Stimulated activated CD8-positive, alpha-beta memory T cell treated with anti-CD3 and anti-CD28 coated beads, Interleukin-7, amount 100 ng/mL, for 1 hour (primary cell): Measurements from ENCODE around the gene E2F6.
A peak's percentile ranks its signal among the peaks of the same experiment; 100 is the strongest.

Experiments
- DNase-seq, 2 donors: peaks; one replicate each; pipeline ENCODE4 v3.0.0-alpha.2; 2020; ENCODE audit warnings: low read depth in 2 of 2

The E2F6 gene

DNA sequence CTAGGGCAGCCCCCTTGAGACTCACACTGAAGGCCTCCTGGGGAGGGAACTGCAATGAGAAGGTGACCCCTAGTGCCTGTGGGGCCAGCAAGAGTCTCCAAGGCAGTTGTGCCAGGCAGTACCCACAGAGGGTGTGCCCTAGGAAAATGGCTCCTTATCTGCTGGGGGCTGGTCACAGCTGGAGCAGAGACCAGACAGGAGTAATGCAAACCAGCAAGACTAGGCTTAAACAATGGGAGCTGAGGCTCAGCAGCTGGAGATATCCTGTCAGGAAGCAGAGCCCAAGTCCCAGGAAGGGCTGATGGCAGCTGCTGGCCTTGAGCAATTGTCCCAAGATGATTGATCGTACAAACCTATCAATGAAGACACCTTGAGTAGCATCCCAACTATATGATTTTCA lies 26.8 kb upstream of the E2F6 start:
- DNase-seq, result no peak

DNA sequence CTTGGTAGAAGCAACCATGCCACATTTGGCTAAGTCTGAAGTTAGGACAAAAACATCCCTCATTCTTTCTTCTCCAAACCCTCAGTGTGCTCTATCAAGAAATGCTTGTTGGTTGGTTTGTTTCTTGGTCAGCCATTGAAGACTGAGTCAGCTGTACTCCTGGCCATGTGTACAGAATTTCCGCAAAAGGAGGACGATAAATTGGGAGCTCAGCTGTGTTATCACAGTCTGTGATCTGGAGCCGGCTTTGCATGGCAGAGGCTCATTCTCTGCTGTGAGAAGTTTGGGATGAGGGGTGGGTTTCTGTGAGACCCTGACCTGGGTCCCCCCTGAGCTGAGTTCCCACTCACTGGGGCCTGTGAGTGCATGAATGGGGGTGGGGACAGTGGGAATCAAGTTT lies 26.3 kb upstream of the E2F6 start:
- no peak for DNase-seq

DNA sequence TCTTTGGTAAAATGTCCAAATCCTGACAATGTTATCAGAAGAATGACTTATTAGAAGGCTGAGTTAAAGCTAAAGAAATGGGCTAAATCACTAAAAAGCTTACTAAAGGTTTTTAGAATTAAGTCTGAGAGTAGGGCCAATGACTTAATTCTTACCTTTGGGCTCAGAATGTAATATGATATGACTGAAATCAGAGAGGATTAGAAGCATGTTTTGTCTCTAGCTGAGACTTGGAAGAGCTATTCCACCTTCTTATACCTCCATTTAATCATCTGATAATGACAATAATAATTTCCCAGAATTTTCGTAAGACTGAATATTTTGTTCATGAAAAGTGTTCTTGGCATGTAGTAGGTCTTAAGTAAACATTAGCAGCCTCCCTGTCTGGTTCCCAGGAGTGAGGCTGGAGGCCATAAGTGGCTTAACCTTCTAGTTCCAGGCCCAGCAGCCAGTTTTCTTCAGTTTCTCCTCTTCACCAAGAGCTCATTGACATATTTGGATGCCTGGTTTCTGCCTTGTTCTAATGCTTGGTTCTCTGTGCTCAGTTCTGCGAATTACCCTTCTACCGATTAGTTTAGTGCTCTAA lies 25.5 kb upstream of the E2F6 start:
- DNase-seq, result no peak

DNA sequence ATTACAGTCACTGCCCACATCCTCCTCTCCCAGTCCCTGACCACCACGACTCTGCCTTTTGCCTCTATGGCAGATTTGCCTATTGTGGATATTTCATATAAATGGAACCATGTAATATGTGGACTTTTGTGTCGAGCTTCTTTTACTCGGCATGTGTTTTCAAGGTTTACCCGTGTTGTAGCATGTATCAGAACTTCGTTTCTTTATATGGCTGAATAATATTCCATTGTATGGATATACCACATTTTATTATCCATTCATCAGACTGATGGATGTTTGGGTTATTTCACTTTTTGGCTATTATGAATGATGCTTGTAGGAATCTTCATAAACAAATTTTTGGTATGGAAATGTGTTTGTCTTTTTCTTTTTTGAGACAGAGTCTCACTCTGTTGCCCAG lies 24.2 kb upstream of the E2F6 start:
- no peak for DNase-seq

DNA sequence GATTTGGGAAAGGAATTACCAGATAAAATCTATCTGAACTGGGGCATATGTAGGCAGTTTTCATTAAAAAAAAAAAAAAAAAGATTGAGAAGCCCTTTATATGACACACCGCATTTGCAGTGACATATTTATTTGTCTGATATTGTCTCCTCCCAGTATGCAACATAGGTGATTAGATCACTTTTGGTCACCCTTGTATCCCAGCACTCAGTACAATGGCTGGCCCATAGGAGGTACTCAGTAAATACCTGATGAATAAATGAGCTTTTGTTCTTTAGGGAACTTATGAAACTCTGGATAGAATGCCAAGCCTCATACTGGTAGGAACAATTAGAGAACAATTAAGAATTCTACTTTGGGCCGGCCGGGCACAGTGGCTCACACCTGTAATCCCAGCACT lies 22.8 kb upstream of the E2F6 start:
- no peak for DNase-seq

DNA sequence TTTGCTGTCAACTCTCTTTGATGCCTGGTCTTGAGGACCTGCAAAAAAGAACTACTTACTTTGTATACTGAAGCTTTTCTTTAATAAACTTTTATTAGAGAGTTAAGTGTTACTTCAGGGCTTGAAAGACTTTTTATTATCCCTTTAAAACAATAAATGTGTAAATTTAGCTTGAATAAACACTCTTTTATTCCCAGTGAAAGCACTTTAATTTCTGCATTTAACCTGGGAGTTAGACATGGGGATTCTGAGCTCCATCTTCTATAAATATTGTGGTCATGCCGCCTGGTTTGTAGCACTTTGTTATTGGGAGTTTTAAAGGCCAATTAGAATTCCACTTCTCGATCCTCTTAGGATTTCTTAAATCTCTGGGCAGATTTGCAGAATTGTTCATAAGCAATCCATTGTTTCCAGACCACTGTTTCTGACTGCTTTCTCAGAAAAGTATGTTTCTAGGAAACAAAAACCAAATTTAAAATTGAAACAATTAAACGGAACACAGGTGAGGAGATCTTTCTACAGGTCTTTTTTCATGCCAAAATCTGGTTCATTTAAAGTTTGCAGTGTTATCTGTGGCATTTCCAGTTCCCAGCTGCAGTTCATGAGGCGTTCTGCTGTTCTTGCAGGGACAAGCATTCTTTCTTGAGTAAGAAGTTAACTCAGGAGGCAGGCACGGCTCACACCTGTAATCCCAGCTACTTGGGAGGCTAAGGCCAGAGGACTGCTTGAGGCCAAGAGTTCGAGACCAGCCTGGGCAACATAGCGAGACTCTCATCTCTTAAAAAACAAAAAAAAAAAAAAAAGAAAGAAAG lies 18.1 kb upstream of the E2F6 start:
- DNase-seq, result no peak

DNA sequence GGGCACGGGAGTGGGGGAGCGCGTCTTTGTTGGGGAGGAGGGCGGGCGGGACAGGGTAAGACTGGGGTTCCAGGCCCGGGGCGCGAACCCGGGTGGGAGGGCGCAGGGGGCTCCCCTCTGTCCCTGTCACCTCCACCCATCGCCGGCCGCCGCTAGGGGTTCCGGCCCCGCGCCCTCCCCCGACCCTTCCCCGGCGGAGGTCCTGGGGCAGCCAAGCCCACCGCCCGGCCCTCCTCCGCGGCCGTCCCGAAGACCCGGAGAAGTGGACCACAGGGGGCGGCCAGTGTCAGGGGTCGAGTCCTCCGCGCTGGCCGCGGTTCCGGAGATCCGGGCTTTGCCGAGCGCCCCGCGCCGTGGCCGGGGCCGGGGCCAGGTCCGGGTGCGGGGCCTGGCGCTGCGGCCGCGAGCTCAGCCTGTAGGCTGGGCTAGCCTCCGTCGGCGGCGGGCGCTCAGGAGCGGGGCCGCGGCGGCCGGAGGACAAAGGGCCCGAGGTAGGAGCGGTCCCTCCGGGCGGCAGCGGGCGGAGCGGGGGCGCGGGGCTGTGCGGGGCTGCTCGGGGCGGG lies 16.6 kb upstream of the E2F6 start:
- DNase-seq, result no peak

DNA sequence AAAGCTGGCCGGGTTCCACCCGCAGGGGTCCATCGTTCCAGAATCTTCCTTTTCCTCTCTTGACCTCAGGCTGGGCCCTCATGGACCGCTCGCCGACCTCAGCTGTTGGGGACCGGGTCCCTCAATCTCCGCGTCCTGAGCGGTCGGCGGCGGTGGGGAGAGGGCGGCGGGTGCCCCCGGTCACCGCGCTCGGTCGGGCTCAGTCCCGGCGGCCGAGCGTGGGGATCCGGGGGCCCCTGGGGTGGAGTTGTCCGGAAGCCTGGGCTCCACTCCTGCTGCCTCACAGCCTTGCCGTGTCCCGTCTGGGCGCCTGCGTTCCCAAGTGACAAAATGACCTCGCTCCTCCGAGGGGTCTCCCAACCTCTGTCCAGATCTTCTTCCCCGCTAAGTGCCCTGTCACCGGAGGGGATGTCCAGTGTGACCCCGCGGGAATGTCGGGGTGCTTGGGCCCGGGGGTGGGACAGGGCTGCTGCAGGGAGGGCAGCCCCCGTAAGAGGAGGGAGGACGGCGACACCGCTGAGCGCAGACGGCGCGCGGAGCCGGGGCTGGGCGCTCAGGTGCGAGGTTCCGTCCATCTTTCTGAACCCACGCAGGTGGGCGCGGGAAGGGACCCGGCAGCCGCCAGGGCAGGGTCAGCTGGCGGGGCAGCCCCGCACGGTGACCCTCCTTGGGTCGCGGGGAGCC lies 16.0 kb upstream of the E2F6 start:
- no peak for DNase-seq

DNA sequence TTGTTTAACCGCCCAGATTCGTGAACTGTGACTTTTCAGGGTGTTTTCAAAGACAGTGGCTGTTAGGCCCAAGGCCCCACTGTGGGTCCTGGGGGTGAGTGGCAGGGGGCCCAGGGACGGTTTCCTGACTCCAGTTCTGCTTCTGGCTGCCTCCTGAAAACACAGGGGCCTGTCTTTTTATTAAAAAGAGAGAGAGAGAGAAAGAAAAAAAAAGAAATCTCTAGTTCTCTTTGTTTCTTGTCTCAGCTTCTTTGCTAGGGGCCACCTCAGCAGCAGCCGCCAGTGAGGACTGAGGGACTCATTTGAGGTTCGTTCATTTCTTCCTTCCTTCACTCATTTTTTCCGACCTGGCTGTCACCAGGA lies 15.4 kb upstream of the E2F6 start:
- no peak for DNase-seq

DNA sequence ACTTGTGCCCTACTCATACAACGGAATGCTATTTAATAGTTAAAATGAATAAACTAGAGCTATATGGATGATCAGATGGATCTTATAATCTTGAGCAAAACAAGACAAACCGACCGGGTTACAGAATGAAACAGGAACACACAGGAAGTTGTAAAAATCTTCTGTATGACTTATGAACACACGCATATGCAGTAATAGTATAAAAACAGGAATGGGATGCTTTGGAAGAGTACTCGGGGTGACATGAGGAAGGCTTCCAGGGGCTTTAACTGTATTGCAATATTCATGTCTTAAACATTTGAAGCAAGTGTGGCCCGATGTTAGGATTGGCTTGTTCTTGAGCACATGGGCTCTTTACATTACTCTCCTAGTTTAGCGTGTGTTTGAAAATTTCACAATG lies 14.9 kb upstream of the E2F6 start:
- no peak for DNase-seq

DNA sequence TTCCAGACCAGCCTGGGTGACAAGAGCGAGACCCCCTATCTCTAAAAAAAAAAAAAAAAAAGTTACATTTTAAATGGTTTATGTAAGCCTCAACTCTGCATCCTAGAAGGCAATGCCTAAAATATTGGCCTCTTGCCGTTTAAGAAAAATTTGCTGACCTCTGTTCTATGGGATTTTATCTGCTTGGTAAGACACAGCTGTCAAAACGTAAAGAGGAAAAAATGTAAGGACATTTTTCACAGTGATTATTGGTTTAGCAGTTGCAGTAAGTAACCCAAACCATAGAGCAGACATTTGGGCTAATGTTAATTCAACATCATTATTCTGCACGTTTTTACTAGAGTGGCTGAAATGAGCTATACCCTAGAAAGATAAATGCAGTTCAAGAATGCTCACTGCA lies 14.4 kb upstream of the E2F6 start:
- DNase-seq, result no peak

DNA sequence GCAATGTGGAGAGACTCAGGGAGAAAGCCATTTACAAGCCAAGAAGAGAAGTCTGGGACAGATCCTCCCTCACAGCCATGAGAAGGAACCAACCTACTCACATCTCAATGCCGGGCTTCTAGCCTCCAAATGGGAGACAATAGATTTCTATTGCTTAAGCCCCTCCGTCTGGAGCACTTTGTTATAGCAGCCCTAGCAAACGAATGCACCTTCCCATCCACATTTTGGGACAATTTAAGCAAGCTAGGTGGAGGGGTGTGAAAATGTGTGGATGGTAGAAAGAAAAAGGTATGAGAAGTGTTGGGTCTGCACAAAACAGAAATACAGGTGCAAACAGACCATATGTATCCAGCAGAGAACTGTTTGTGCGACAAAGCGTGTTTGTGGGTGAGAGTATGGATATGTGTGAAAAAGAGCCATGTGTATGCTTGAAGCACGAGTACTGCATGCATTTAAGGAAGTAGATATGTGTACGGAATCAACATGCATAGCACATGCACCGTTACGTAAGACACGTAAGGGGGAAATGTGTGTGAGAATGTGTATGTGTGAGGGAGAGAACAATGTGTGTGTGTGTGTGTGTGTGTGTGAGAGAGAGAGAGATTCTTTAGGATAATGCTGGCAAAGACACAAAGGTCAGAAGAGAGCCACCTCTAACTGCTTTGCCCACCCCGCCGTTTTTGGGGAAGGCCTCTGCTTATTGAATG lies 13.1 kb upstream of the E2F6 start:
- no peak for DNase-seq

DNA sequence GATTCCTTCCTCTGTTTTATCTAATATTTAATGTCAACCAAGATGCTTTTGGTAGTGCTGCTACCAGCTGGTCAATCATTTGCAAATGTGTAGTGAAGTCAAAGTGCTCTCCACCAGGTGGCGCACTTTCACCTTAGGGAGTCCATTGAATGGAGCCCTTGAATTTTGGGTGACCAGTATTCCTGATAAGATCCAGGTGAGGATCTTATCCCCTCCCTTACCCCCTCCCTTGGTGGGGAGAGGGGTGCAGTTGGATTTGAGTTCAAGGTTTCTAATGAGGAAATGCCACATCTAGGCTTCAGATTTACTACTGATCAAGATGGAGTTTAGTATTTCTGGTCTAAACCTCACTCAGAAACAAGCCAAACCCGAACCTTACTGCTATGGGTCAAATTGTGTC lies 12.0 kb upstream of the E2F6 start:
- DNase-seq, result peak; percentile 50 to 77

DNA sequence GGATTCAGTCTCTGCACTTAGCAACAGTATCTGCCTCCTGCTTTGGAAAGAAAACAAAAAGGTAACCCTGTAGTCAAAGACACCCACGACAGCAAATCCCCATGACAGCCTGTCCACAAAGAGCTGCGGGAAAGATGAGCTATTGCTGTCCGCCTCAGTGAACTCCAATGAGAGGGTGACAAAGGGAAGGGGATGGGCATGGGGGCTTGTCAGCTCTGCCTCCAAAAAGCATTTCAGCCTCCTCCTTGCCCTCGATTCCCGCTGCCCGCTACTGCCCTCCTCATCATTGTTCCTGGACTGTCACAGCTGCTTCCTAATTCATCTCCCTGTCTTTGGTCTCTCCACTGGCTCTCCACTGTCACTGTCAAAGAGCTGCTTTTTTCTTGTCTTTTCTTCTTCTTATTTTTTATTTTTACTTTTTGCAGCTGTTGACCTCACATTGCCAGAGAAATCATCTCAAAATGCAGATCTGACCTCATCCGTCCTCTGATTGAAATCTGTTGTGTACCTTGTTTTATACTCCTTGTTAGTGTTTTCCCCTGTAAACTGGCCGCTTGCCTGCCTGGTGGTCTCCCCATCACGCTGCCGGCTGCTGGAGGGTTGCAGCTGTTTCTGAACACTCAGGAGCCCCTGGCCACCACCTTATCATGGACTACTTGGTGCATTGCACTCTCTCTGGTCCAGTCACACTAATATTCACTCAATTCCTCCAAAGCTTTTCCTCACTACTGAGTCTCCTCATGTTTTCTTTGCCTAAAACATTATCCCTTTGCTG lies 7.9 kb upstream of the E2F6 start:
- DNase-seq, result no peak

DNA sequence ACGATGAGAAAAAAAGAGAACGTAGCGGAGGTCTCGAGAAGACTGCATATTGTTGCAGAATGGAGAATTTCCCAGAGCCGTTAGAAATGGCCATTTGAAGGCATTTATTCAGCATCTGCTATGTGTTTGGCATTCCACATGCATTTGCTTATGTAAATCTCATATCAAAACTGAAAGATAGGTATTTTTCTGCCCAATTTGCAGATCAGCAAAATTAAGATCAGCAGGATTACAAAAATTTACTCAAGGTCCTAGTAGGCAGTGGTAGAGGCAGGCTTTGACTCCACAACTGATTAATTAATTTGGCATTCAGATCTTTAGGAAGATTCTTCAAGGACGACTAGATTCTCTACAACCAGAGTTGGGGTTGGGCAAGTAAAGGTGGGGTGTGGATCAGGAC lies 1.8 kb upstream of the E2F6 start:
- no peak for DNase-seq

DNA sequence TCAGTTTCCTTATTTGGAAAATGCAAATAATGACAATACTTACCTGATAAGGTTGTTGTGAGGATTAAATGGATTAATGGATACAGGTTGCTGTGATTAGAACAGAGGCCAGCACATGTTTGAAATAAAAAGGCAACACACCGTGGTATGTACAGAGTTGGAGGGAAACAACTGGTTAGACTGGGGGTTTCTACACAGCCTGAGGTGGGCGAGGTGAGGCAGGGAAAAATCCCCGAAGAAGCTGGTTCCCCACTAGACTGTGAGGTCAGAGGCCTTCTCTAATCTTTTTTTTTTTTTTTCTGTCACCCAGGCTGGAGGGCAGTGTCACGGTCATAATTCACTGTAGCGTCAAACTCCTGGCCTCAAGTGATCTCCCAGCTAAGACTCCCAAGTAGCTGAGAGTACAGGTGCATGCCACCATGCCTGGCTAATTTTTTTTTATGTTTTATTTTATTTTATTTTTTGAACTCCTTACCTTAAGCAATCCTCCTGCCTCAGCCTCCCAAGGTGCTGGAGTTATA lies 1.2 kb upstream of the E2F6 start:
- DNase-seq, result no peak

DNA sequence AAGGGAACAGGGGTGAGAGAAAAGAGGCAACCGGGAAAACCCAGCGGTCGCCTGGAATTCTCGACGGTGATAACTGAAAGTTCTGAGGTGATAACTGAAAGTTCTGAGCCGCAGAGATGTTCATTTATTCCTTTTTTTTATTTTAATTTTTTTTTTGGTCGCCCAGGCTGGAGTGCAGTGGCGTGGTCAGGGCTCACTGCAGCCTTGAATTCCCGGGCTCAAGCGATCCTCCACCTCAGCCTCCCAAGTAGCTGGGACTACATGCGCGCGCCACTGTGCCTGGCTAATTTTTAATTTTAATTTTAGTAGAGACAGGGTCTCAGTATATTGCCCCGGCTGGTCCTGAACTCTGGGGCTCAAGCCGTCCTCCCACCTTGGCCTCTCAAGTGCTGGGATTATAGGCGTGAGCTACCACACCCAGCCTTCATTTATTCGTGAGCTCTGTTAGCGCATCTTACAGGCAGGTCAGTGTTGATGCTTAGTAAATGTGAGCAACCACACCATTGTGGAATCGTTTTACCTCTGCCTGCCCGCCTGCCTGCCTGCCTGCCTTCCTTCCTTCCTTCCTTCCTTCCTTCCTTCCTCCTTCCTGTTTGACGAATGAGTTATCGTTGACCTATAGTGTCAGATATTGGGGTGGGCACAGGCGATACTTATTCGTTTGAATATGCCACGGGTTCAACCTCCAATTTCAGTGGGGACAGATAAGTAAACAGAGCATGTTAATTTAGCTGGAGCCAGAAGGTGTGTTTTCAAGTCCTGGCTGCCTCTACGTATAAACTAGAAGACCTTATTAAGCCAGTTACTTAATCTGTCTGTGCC lies 557 bp upstream of the E2F6 start:
- no peak for DNase-seq

DNA sequence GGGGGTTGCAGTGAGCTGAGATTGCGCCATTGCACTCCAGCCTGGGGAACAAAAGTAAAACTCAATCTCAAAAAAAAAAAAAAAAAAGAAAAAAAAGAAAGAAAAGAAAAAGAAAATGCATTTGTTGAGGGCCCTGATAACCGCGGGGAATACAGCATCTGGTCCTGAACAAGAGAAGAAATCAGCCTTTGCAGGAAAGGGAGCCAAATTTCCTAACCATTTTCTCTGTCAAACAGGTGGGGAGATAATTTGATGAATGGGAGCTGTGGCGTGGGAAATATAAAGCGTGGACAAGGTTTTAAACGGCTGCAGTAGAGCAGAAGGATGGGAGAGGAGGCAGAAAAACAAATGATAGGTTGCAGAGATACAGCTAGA lies 864 bp downstream of the E2F6 start:
- no peak for DNase-seq

DNA sequence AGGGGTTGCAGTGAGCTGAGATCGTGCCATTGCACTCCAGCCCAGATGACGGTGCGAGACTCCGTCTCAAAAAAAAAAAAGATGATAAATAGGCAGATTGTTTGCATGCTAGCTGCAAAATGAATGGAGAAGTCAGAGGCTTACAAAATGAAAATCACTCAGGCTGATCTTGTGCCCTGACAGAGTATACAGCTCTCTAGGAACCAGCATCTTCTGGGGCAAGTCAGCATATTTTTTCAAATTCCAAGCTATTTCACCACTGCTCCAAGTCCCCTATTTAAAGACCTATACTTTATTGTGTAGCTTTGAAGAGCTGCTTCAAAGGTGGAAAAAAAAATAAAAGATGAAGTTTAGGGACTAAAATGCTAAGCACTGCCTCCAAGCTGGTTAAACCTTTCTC lies 6.1 kb downstream of the E2F6 start:
- DNase-seq, result no peak

DNA sequence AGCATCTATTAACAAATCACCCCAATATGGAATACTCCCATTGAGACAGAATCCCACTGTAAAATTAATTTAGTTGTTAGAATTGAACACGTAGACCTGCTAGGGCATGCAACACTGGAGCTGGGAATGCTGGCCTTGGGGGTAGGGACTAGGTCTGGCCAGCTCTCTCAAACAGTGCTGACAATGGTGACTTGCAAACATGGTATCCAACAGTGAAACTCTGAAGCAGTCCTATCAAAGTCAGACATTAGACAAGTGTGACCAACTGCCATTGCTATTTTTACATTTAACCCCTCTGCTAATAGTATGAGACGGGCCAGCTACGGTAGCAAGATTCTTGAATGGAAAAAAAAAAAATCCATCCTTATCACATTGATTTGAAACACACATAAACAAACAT lies 7.2 kb downstream of the E2F6 start:
- no peak for DNase-seq

DNA sequence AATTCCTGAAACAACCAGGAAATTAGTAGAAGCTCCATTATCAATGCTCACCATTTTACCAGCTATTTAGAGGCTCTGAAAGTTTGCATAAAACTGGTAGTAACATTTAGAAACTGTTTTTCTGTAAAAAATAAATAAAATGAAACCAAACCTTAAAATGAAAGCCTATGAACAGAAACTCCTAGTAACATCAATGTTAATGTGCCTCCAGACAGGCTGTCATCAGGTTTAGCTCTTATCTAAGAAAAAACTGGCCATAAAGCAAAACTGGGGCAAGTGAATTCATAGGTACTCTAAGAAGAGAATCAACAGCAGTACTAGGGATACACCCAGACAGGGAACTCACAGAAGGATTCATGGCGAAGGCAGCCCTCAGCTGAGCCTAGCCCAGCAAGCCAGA lies 8.0 kb downstream of the E2F6 start:
- no peak for DNase-seq
